H4 (cell line): Measurements from ENCODE around the gene KRTCAP3. TPM values are rescaled to one million over a fixed set of nuclear protein-coding genes. Genes with fewer than 3 reads are reported as not detected.
"Not testable (repeated sequence)": the region's sequence is repeated elsewhere in the genome, so short reads cannot be mapped to it uniquely, and the experiment has no call there.

Experiments used
- DNase-seq: peaks from one replicate; pipeline ENCODE4 v3.0.0-alpha.2; 2015; ENCODE audit warnings: low spot score
- total RNA-seq: library from RNA; depleted of rRNA; stranded (reverse); fragments of >200 nt; shearing (Covaris generic); gene quantifications from 2 replicates; pipeline ENCODE4 v1.2.3, GENCODE V29; 2014; rRNA removed

Gene KRTCAP3
- total RNA-seq = not detected in 2 replicates

GRCh38 chr2:27441958-27442919 lies at the start of gene KRTCAP3:
Gene KRTCAP3, plus strand, starts transcription at chr2:27442381. Its CDS starts 32 bp downstream, at chr2:27442413.
- DNase-seq = no peak

- no peak for DNase-seq
Measured at GRCh38 chr2:27393225-27393624, 49.0 kb upstream of the KRTCAP3 start.

- DNase-seq = no peak
Measured at GRCh38 chr2:27398962-27399361, 43.2 kb upstream of the KRTCAP3 start.

GRCh38 chr2:27400348-27401135 lies 41.6 kb upstream of the KRTCAP3 start:
- DNase-seq = no peak

- peak; percentile 30 for DNase-seq
Measured at GRCh38 chr2:27407798-27408491, 34.2 kb upstream of the KRTCAP3 start.

- no peak for DNase-seq
Measured at GRCh38 chr2:27408601-27409320, 33.4 kb upstream of the KRTCAP3 start.

GRCh38 chr2:27409321-27410073 lies 32.7 kb upstream of the KRTCAP3 start, which contains the start of gene PPM1G:
Gene PPM1G, minus strand, starts transcription at chr2:27409591. Its CDS starts 169 bp downstream, at chr2:27409422.
- peak; percentile 81 for DNase-seq

GRCh38 chr2:27412419-27413152 lies 29.6 kb upstream of the KRTCAP3 start:
- no peak for DNase-seq

- no peak for DNase-seq
Measured at GRCh38 chr2:27416151-27416550, 26.0 kb upstream of the KRTCAP3 start.

GRCh38 chr2:27420996-27421395 lies 21.2 kb upstream of the KRTCAP3 start:
- DNase-seq = no peak

- DNase-seq = no peak
Measured at GRCh38 chr2:27421660-27422250, 20.4 kb upstream of the KRTCAP3 start.

- DNase-seq = no peak
Measured at GRCh38 chr2:27422958-27423357, 19.2 kb upstream of the KRTCAP3 start.

GRCh38 chr2:27425039-27425438 lies 17.1 kb upstream of the KRTCAP3 start:
- DNase-seq = not testable (repeated sequence)

GRCh38 chr2:27427863-27428212 lies 14.3 kb upstream of the KRTCAP3 start:
- DNase-seq = no peak

GRCh38 chr2:27428213-27428977 lies 13.8 kb upstream of the KRTCAP3 start, which contains the start of gene NRBP1:
Gene NRBP1, plus strand, starts transcription at chr2:27428631. Its CDS starts 4,643 bp downstream, at chr2:27433274.
- peak; percentile 52 for DNase-seq

GRCh38 chr2:27428978-27429541 lies 13.1 kb upstream of the KRTCAP3 start:
- DNase-seq = peak; percentile 71

GRCh38 chr2:27431395-27431794 lies 10.8 kb upstream of the KRTCAP3 start:
- peak; percentile 22 for DNase-seq

- no peak for DNase-seq
Measured at GRCh38 chr2:27435628-27436027, 6.6 kb upstream of the KRTCAP3 start.
